ENCODE measurements around the gene SORBS2. TPM values are rescaled to one million over a fixed set of nuclear protein-coding genes. Genes with fewer than 3 reads are reported as not detected.

Gene SORBS2
- total and polyA plus RNA-seq, 2 donors (not counting 1 experiment from before 2014, with no cell fraction given): 0.25 to 0.89 TPM

DNA sequence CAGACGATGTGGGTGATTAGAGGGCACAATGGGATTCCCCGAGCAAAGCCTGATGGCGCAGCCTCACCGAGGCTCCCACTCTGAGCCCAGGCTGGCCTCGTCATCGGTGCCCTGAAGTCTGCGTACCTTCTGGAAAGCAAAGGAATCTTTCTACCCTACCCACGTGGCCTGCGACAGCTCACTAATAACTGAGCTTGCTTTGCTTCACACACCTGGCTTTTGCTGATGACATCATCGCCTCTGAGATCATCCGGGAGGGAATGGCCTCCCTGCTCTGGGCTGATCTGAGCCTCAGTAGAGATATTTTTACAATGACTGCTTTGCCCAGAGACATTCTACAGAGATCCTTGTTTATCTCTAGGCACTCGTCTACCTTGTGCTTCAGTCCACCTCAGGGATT is 231.3 kb downstream of the SORBS2 start:
- Mint-ChIP-seq H3K4me1 (no peaks in the 10 kb centered on the region), H3K4me3 (no peak overlapping the region), H3K9me3 (ENCODE audit: insufficient read depth) (no peaks in the 10 kb centered on the region), H3K27me3 (peaks cover 24% of the 10 kb centered on the region), H3K27ac (no peak overlapping the region)
- intact Hi-C loops (cut with micrococcal nuclease): no loop called here
- CTCF ChIA-PET: interaction anchor here (2.3 kb wide), 1 partner anchor 17 kb away, joined by 5 read pairs; no protein-coding TSS in a partner anchor
- Histone ChIP-seq H3K27ac (ENCODE audit: low read length in 2 of 2) (no peak overlapping the region), H3K36me3 (replicated peaks in 1 of 2; ENCODE audit: control extremely low read depth in 1 of 2, control insufficient read depth in 1 of 2, extremely low read depth in 1 of 2, insufficient read depth in 2 of 2, low read length in 1 of 2) (no peaks in the 10 kb centered on the region), H3K9me3 (ENCODE audit: control extremely low read depth in 1 of 3, control insufficient read depth in 2 of 3, insufficient read depth in 1 of 3, low read length in 2 of 3) (peaks cover 0 to 3% (median 1%) of the 10 kb centered on the region in 3 donors), H4K20me1 (ENCODE audit: control insufficient read depth, insufficient read depth, low read length, poor library complexity, severe bottlenecking) (no peaks in the 10 kb centered on the region), H3K4me2 (replicated peaks; ENCODE audit: low read depth, low read length, poor library complexity, severe bottlenecking) (no peak overlapping the region), H3K4me1 (ENCODE audit: control insufficient read depth in 2 of 2, insufficient read depth in 2 of 2, low read length in 2 of 2) (no peaks in the 10 kb centered on the region), H3K79me2 (ENCODE audit: control insufficient read depth, insufficient read depth, low read length) (no peaks in the 10 kb centered on the region), H2AFZ (ENCODE audit: insufficient read depth, low read depth, low read length, poor library complexity, severe bottlenecking) (no peak overlapping the region), H3K4me3 (ENCODE audit: control extremely low read depth in 1 of 5, extremely low read depth in 1 of 5, insufficient read depth in 1 of 5, low read depth in 2 of 5, low read length in 4 of 5) (no peak overlapping the region), H3K27me3 (replicated peaks in 1 of 4; ENCODE audit: control extremely low read depth in 1 of 4, control insufficient read depth in 3 of 4, insufficient read depth in 4 of 4, low read length in 3 of 4) (peaks cover 0 to 8% (median 0%) of the 10 kb centered on the region in 4 experiments), H3K9ac (ENCODE audit: low read length) (no peak overlapping the region)
- POLR2A ChIA-PET: no interaction called here
- WGBS (ENCODE audit: insufficient coverage): 95% methylated on average over 10 of the region's 12 CpGs
- TF ChIP-seq, protein P1, sequence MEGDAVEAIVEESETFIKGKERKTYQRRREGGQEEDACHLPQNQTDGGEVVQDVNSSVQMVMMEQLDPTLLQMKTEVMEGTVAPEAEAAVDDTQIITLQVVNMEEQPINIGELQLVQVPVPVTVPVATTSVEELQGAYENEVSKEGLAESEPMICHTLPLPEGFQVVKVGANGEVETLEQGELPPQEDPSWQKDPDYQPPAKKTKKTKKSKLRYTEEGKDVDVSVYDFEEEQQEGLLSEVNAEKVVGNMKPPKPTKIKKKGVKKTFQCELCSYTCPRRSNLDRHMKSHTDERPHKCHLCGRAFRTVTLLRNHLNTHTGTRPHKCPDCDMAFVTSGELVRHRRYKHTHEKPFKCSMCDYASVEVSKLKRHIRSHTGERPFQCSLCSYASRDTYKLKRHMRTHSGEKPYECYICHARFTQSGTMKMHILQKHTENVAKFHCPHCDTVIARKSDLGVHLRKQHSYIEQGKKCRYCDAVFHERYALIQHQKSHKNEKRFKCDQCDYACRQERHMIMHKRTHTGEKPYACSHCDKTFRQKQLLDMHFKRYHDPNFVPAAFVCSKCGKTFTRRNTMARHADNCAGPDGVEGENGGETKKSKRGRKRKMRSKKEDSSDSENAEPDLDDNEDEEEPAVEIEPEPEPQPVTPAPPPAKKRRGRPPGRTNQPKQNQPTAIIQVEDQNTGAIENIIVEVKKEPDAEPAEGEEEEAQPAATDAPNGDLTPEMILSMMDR (IDR thresholded peaks at IDR 0.05): no peak
- no peak for TF ChIP-seq EZH2 (IDR thresholded peaks at IDR 0.05; ENCODE audit: borderline replicate concordance, insufficient read depth, low read depth, low read length, poor library complexity, severe bottlenecking)
- DNase-seq (no peak), ATAC-seq (ENCODE audit: low read depth) (no peak)

DNA sequence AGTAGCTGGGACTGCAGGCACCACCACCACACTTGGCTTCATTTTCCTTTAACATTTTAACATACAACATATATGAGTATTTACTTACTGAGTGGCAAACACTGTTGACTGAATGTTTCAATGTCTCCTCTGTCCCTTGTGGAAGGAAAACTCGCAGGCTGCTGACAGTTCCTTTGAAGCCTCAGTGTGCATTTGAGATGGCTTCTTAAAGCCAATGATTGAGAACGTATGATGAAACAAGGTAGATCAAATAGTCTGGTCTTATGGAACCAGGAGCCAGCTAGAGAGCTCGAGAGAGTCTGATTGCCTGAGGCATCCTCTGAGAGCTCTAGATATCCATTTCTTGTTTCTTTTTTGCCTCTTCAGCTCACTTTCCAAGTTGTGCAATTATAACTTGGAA is 233.7 kb downstream of the SORBS2 start:
- no peaks in the 10 kb centered on the region for H3K79me2 ChIP-seq (ENCODE audit: control insufficient read depth, insufficient read depth, low read length)
- ChIA-PET CTCF (no interaction called here), POLR2A (no interaction called here)
- no peak overlapping the region for H3K9ac ChIP-seq (ENCODE audit: low read length)
- Mint-ChIP-seq H3K4me1 (no peaks in the 10 kb centered on the region), H3K27ac (no peak overlapping the region), H3K27me3 (peaks cover 30% of the 10 kb centered on the region), H3K9me3 (ENCODE audit: insufficient read depth) (no peaks in the 10 kb centered on the region), H3K4me3 (no peak overlapping the region)
- no peak overlapping the region for H3K27ac ChIP-seq (ENCODE audit: low read length in 2 of 2)
- H3K27me3 ChIP-seq (replicated peaks in 1 of 4; ENCODE audit: control extremely low read depth in 1 of 4, control insufficient read depth in 3 of 4, insufficient read depth in 4 of 4, low read length in 3 of 4): peaks cover 0 to 8% (median 0%) of the 10 kb centered on the region in 4 experiments
- DNase-seq: no peak
- 70% methylated on average over 3 of the region's 3 CpGs for WGBS (ENCODE audit: insufficient coverage)
- no peak overlapping the region for H3K4me3 ChIP-seq (ENCODE audit: control extremely low read depth in 1 of 5, extremely low read depth in 1 of 5, insufficient read depth in 1 of 5, low read depth in 2 of 5, low read length in 4 of 5)
- H2AFZ ChIP-seq (ENCODE audit: insufficient read depth, low read depth, low read length, poor library complexity, severe bottlenecking): no peak overlapping the region
- no peak overlapping the region for H3K4me2 ChIP-seq (replicated peaks; ENCODE audit: low read depth, low read length, poor library complexity, severe bottlenecking)
- H3K4me1 ChIP-seq (ENCODE audit: control insufficient read depth in 2 of 2, insufficient read depth in 2 of 2, low read length in 2 of 2): no peaks in the 10 kb centered on the region
- no peak for TF ChIP-seq EZH2 (IDR thresholded peaks at IDR 0.05; ENCODE audit: borderline replicate concordance, insufficient read depth, low read depth, low read length, poor library complexity, severe bottlenecking)
- TF ChIP-seq, protein P1 (IDR thresholded peaks at IDR 0.05): no peak
- H3K9me3 ChIP-seq (ENCODE audit: control extremely low read depth in 1 of 3, control insufficient read depth in 2 of 3, insufficient read depth in 1 of 3, low read length in 2 of 3): peaks cover 0 to 3% (median 0%) of the 10 kb centered on the region in 3 donors
- no peaks in the 10 kb centered on the region for H3K36me3 ChIP-seq (replicated peaks in 1 of 2; ENCODE audit: control extremely low read depth in 1 of 2, control insufficient read depth in 1 of 2, extremely low read depth in 1 of 2, insufficient read depth in 2 of 2, low read length in 1 of 2)
- ATAC-seq (ENCODE audit: low read depth): no peak
- intact Hi-C loops (cut with micrococcal nuclease): no loop called here
- no peaks in the 10 kb centered on the region for H4K20me1 ChIP-seq (ENCODE audit: control insufficient read depth, insufficient read depth, low read length, poor library complexity, severe bottlenecking)
